Measurements from ENCODE around the gene AGAP5.
A peak's percentile ranks its signal among the peaks of the same experiment; 100 is the strongest.
"Not testable (repeated sequence)": the region's sequence is repeated elsewhere in the genome, so short reads cannot be mapped to it uniquely, and the experiment has no call there.

AGAP5 gene

DNA sequence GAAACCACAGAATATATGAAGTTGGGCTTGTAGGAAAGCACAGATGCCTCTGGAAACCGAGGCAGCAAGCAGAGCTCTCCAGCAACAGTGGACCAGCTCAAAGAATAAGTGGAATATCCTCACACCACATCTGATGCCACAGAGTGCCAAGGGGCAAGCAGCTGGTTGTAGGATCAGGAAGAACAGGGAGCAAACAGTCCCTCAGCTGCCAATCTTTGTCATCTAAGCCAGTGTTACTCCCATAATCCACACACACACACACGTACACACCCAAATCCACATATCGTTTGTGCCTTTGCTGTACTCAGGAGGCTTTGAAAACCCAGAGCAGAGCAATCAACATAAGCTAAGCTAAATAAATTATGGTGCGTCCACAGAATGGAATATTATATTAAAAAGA lies 25.6 kb upstream of the AGAP5 start:
- H3K4me3 ChIP-seq (ENCODE audit: low read length): no peak overlapping the region
- DNase-seq (ENCODE audit: low read depth): no peak
- TF ChIP-seq, protein P1, sequence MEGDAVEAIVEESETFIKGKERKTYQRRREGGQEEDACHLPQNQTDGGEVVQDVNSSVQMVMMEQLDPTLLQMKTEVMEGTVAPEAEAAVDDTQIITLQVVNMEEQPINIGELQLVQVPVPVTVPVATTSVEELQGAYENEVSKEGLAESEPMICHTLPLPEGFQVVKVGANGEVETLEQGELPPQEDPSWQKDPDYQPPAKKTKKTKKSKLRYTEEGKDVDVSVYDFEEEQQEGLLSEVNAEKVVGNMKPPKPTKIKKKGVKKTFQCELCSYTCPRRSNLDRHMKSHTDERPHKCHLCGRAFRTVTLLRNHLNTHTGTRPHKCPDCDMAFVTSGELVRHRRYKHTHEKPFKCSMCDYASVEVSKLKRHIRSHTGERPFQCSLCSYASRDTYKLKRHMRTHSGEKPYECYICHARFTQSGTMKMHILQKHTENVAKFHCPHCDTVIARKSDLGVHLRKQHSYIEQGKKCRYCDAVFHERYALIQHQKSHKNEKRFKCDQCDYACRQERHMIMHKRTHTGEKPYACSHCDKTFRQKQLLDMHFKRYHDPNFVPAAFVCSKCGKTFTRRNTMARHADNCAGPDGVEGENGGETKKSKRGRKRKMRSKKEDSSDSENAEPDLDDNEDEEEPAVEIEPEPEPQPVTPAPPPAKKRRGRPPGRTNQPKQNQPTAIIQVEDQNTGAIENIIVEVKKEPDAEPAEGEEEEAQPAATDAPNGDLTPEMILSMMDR (conservative IDR thresholded peaks at IDR 0.05; ENCODE audit: low read length): no peak

DNA sequence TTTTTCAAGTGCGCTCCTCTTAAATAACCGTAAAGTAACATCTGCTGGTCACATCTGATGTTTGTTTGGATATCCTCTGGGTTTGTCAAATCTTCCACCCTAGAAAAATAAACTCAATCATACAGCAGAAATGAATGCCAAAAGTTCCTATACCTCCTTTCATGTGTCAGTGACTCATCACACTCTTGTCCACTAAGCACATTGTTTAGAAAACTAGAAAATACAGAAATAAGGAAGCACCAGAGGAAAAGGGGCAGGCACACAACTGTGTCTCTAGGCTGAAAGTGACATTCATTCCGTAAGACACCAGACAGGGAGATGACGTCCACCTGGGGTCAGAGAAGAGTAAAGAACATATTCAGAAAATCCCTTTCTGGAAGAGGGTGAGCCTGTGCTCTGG lies 22.7 kb upstream of the AGAP5 start:
- not testable (repeated sequence) for DNase-seq (ENCODE audit: low read depth); H3K4me3 ChIP-seq (ENCODE audit: low read length)

DNA sequence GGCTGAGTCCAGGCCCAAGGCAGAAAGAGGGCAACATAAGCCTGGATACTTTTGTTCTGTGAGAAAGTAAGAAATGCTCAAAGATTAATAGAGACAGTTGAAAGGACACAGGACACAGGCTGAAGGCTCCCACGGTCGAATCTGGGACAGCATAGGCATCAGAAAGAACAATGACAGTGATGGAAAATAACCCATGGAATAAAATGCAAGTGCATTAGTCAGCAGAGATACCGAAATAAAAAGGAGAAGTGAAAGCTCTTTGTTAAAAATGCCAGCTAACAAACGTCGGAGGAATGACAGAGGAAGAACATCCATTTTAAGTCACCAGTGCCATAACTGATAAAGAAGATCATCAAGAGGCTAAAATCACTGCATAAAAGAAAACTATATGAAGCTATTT lies 19.6 kb upstream of the AGAP5 start:
- no peak for DNase-seq (ENCODE audit: low read depth)
- TF ChIP-seq, protein P1 (conservative IDR thresholded peaks at IDR 0.05; ENCODE audit: low read length): no peak
- no peak overlapping the region for H3K4me3 ChIP-seq (ENCODE audit: low read length)

DNA sequence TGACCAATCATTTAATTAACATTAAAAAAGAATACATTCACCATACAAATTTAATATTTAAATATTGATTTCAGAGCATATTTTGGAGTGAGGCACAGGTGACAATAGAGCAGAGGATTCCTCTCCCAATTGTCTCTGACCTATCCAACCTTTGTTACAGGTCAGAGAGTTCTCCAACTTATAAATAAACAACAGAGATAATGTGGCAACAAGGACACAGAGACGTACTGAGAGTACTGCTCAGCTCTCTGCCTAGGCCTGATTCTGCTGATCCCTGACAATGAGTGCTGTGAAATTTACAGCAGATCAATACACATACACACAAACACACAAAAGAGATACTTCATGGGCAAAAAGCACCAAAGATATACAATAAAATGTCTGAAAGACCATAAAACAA lies 18.3 kb upstream of the AGAP5 start:
- DNase-seq (ENCODE audit: low read depth): no peak

GRCh38 chr10:73715179-73716156 lies 17.6 kb upstream of the AGAP5 start:
- not testable (repeated sequence) for DNase-seq (ENCODE audit: low read depth); H3K4me3 ChIP-seq (ENCODE audit: low read length)

More for the DNA sequence above, 18.3 kb upstream of the AGAP5 start:
- TF ChIP-seq, protein P1 (conservative IDR thresholded peaks at IDR 0.05; ENCODE audit: low read length): no peak
- no peak overlapping the region for H3K4me3 ChIP-seq (ENCODE audit: low read length)

GRCh38 chr10:73714483-73714882 lies 16.6 kb upstream of the AGAP5 start:
- DNase-seq (ENCODE audit: low read depth); H3K4me3 ChIP-seq (ENCODE audit: low read length): not testable (repeated sequence)

DNA sequence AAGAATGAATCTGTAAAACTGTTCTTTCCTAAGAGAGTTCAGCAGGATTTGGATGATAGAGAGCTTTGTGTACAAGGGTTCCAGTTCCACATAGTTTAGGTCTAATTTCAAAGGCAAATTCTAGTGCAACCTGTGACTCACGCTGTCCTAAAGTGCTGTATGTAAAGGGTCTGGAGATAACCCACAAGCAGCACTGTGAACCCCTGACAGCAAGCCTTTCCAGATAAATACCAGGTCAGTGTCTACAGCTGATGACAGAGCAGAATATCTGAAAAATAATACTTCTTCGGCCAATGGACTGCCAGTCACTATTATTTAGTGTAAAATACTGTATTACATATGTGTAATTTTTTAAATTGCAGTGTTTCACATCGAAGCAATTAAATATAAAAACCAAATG lies 16.0 kb upstream of the AGAP5 start:
- not testable (repeated sequence) for H3K4me3 ChIP-seq (ENCODE audit: low read length); DNase-seq (ENCODE audit: low read depth)

- DNase-seq (ENCODE audit: low read depth); H3K4me3 ChIP-seq (ENCODE audit: low read length): not testable (repeated sequence)
Observed at GRCh38 chr10:73711683-73712082, 13.8 kb upstream of the AGAP5 start.

GRCh38 chr10:73708122-73708521 lies 10.2 kb upstream of the AGAP5 start:
- not testable (repeated sequence) for DNase-seq (ENCODE audit: low read depth); H3K4me3 ChIP-seq (ENCODE audit: low read length)

- not testable (repeated sequence) for H3K4me3 ChIP-seq (ENCODE audit: low read length); DNase-seq (ENCODE audit: low read depth)
Observed at GRCh38 chr10:73707628-73708027, 9.7 kb upstream of the AGAP5 start.

GRCh38 chr10:73706488-73706887 lies 8.6 kb upstream of the AGAP5 start:
- DNase-seq (ENCODE audit: low read depth): peak; percentile 1
- H3K4me3 ChIP-seq (ENCODE audit: low read length): not testable (repeated sequence)

GRCh38 chr10:73705506-73706072 lies 7.7 kb upstream of the AGAP5 start:
- DNase-seq (ENCODE audit: low read depth): not testable (repeated sequence)

DNA sequence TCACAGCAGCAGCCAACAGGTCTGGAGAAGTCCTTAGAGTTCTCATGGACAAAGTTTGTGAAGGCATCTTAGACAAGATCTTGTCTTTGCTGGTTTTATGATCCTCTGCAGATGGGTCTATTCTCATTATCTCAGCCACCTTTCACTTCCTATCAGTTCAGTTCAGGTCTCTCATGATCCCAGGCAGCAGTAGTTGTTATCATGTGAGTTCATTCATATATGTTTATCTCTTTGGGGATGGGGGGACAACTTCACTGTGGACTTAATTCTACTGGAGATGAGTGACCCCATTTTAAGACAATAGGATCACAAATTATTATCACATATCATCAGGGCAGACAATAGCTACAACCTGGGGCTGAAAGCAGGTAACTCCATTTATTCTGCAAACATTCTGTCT lies 6.0 kb upstream of the AGAP5 start:
- H3K4me3 ChIP-seq (ENCODE audit: low read length); DNase-seq (ENCODE audit: low read depth): not testable (repeated sequence)

More at GRCh38 chr10:73705506-73706072, 7.7 kb upstream of the AGAP5 start:
- not testable (repeated sequence) for H3K4me3 ChIP-seq (ENCODE audit: low read length)

- H3K4me3 ChIP-seq (ENCODE audit: low read length); DNase-seq (ENCODE audit: low read depth): not testable (repeated sequence)
Observed at GRCh38 chr10:73698819-73699218, 910 bp upstream of the AGAP5 start.

DNA sequence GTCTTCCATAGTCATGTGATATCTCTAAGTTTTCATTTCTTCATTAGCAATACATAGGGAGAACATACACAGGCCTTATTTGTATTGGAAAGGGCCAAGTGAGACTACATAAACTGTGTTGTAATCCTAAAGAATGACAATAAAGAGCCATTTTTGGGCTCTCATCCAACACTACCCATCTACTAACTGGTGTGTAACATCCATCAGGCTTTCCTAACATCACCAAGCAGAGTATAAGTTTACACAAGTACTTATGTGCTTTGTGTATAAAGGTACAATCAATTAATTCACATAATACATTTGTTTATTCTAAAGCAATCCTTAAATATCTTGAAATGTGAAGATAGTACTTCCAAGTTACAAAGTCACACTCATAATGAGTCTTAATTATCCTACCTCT lies 2.6 kb downstream of the AGAP5 start:
- peak; percentile 31 for DNase-seq (ENCODE audit: low read depth)

GRCh38 chr10:73690755-73691154 lies 7.2 kb downstream of the AGAP5 start:
- H3K4me3 ChIP-seq (ENCODE audit: low read length); DNase-seq (ENCODE audit: low read depth): not testable (repeated sequence)

More for the DNA sequence above, 2.6 kb downstream of the AGAP5 start:
- H3K4me3 ChIP-seq (ENCODE audit: low read length): not testable (repeated sequence)
